ENCODE measurements around the gene HDX. TPM values are rescaled to one million over a fixed set of nuclear protein-coding genes. Genes with fewer than 3 reads are reported as not detected.

The HDX gene
- total and polyA plus RNA-seq, 2 of the 13 experiments (the other 11 are each of a cell fraction or from before 2014, with no cell fraction given): 0.20 TPM; not detected in 1

DNA sequence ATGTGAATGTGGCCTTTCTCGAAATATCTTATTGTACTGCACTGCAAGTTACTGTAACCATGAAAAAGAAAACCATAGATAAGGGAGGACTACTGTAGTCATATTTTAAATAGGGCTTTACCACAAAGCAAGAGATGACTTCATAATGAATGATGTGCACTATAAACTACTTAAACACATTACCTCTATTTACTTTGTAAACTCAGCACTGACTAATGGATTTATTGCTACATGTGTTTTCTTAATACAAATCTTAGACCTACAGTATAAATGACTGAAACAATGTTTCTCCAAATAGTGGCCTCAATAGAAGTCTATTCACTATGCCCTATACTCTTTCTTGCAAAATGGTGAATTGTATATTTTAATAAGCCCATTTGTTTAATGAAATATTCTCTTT, 61.1 kb downstream of the HDX start (continued):
- TF ChIP-seq ARNT (IDR thresholded peaks at IDR 0.05): no peak

DNA sequence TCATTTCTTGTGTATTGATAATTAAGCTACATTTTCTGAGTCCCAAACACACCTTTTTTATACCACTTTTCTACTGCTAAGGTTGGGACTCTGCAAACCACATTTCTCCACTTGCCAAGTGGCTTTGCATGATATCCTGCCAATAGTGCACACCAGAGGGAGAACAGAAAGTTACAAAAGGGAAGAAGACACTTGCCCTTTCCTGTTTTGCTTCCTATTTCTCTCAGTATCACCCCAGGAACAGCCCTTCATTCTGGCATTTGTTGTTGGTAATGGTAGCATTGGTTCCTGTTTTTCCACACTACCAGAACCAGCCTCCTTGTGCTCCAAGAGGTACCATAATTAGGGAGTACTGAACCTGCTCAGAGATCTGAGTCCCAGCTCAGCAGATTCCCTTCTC, 87.1 kb downstream of the HDX start:
- Histone ChIP-seq H3K79me2 (ENCODE audit: insufficient read depth, low read length) (no peaks in the 10 kb centered on the region), H3K27ac (ENCODE audit: extremely low read length, insufficient read depth, low read length) (no peak overlapping the region), H3K36me3 (replicated peaks in 1 of 2; ENCODE audit: control insufficient read depth in 1 of 2, insufficient read depth in 2 of 2, low read length in 2 of 2) (no peaks in the 10 kb centered on the region), H3K9ac (ENCODE audit: insufficient read depth, low read depth, low read length) (no peak overlapping the region), H3K9me3 (ENCODE audit: low read length) (no peaks in the 10 kb centered on the region; the same call in 1 of the 2 replicates), H4K20me1 (ENCODE audit: insufficient read depth, low read length) (no peaks in the 10 kb centered on the region), H3K4me1 (ENCODE audit: insufficient read depth, low read length) (no peaks in the 10 kb centered on the region), H3K27me3 (ENCODE audit: control insufficient read depth in 1 of 2, insufficient read depth in 2 of 2, low read length in 2 of 2) (no peaks in the 10 kb centered on the region), H3K4me3 (replicated peaks in 1 of 3; ENCODE audit: insufficient read depth in 1 of 3, low read depth in 2 of 3, low read length in 3 of 3) (no peak overlapping the region), H2AFZ (ENCODE audit: low read length) (no peak overlapping the region), H3K4me2 (ENCODE audit: low read depth, low read length) (no peak overlapping the region)
- ChIA-PET CTCF (ENCODE audit: low intra/inter-chr PET ratio, low total read pairs) (no interaction called here), POLR2A (no interaction called here)
- intact Hi-C loops (cut with micrococcal nuclease; ENCODE audit: unreplicated experiment): no loop called here
- ATAC-seq: no peak
- no peak for FAIRE-seq
- BruUV-seq (replicated peaks): no TSS peak
- TF ChIP-seq ZNF3 (CRISPR knock-in tag; IDR thresholded peaks at IDR 0.05): no peak
- no peak for TF ChIP-seq ZNF589 (CRISPR knock-in tag; conservative IDR thresholded peaks at IDR 0.05)
- TF ChIP-seq KDM2A (CRISPR knock-in tag; IDR thresholded peaks at IDR 0.05; ENCODE audit: borderline replicate concordance, low read depth): no peak
- no peak for TF ChIP-seq CREBL2 (CRISPR knock-in tag; IDR thresholded peaks at IDR 0.05; ENCODE audit: borderline replicate concordance)
- TF ChIP-seq SPEN (CRISPR knock-in tag; IDR thresholded peaks at IDR 0.05; ENCODE audit: low read depth): no peak
- TF ChIP-seq JARID2 (CRISPR knock-in tag; IDR thresholded peaks at IDR 0.05; ENCODE audit: insufficient replicate concordance): no peak
- TF ChIP-seq, protein P1, sequence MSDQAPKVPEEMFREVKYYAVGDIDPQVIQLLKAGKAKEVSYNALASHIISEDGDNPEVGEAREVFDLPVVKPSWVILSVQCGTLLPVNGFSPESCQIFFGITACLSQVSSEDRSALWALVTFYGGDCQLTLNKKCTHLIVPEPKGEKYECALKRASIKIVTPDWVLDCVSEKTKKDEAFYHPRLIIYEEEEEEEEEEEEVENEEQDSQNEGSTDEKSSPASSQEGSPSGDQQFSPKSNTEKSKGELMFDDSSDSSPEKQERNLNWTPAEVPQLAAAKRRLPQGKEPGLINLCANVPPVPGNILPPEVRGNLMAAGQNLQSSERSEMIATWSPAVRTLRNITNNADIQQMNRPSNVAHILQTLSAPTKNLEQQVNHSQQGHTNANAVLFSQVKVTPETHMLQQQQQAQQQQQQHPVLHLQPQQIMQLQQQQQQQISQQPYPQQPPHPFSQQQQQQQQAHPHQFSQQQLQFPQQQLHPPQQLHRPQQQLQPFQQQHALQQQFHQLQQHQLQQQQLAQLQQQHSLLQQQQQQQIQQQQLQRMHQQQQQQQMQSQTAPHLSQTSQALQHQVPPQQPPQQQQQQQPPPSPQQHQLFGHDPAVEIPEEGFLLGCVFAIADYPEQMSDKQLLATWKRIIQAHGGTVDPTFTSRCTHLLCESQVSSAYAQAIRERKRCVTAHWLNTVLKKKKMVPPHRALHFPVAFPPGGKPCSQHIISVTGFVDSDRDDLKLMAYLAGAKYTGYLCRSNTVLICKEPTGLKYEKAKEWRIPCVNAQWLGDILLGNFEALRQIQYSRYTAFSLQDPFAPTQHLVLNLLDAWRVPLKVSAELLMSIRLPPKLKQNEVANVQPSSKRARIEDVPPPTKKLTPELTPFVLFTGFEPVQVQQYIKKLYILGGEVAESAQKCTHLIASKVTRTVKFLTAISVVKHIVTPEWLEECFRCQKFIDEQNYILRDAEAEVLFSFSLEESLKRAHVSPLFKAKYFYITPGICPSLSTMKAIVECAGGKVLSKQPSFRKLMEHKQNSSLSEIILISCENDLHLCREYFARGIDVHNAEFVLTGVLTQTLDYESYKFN (CRISPR knock-in tag; conservative IDR thresholded peaks at IDR 0.05): no peak
- no peak for TF ChIP-seq ZNF761 (CRISPR knock-in tag; conservative IDR thresholded peaks at IDR 0.05)
- TF ChIP-seq ZNF678 (CRISPR knock-in tag; IDR thresholded peaks at IDR 0.05): no peak
- in situ Hi-C loops (cut with HindIII; ENCODE audit: extremely low pct_ligation_motif_present, low pct_unique_long_range_greater_than_20kb): no loop called here
- DNase-seq (ENCODE audit: low spot score): no peak
